GM19395 (cell line): Measurements from ENCODE around the gene BCL2L1.

ENCODE experiments used
- ATAC-seq: cut with Tn5 transposase; IDR thresholded peaks from one replicate; pipeline ENCODE4 v1.9.1; 2021; ENCODE audit warnings: mild to moderate bottlenecking, moderate library complexity; ENCODE audit not compliant: unreplicated experiment

Gene BCL2L1

DNA sequence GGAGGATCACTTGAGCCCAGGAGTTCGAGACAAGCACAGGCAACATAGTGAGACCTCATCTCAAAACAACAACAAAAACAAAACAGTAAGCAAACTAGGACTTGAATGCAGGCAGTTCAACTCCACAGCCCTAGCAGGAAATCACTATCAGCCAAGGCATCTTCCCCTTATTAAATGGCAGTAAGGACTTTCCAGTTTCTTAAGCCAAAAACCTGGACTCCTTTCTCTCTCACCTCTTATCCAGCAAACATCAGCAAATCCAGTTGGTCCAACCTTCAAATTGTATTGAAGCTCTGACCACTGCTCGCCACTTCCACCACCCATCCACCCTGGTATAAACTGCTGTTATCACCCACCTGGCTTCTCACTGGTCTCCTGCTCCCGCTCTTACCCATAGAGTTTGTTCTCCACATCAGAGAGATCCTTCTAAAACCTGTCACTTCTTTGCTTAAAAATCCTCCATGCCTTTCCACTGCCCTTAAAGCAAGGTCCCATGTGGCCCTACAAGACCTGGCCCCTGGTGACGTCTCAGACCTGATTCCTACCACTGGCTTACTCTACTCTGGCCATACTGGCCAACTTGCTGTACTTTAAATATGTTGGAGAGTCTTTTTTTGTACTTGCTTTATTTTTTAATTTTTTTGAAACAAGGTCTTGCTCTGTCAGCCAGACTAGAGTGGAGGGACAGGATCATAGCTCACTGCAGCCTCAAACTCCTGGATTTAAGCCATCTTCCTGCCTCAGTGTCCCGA lies 27.6 kb downstream of the BCL2L1 start:
- no peak for ATAC-seq

DNA sequence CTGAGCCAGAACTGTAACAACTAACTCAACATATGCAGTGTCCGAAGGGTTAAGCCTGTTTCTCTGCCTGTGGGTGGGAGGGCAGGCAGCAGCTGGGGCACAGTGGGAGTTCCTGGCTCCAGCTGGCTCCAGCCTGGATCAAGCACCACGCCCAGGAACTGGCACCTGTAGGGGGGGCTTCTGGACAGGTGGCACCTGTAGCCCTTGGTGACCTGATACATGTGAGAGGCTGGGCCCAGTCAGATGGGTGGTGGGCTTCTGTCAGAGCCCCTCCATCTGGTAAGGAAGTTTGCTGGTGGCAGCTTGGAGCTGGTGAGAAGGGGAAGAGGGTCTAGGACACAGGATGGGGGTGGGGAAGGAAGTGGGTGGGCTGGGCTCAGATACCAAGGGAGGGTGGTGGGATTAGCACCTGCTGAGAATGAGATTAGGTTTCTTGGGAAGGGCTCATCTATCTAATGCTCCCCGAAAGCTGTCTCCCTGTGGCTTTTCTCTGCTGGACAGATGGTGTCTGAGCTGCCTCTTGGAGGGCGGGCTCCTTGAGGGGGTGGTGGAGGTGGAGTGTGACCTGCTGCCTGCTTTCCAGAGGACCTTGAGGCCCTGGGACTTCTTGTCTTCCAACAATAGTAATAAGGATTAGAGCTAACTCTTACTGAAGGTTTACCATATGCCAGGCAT lies 28.5 kb downstream of the BCL2L1 start:
- ATAC-seq: no peak

DNA sequence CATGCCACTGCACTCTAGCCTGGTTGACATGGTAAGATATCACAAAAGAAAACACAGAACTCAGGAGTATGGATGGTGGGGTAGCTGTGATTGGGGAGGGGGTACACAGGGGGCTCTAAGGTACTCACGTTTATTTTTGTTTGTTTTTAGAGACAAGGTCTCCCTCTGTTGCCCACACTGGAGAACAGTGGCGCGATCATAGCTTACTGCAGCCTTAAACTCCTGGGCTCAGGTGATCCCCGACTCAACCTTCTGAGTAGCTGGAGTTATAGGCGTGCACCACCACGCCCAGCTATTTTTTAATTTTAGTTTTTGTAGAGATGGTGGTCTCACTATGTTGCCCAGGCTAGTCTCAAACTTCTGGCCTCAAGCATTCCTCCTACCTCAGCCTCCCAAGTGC lies 29.3 kb downstream of the BCL2L1 start:
- ATAC-seq: no peak

DNA sequence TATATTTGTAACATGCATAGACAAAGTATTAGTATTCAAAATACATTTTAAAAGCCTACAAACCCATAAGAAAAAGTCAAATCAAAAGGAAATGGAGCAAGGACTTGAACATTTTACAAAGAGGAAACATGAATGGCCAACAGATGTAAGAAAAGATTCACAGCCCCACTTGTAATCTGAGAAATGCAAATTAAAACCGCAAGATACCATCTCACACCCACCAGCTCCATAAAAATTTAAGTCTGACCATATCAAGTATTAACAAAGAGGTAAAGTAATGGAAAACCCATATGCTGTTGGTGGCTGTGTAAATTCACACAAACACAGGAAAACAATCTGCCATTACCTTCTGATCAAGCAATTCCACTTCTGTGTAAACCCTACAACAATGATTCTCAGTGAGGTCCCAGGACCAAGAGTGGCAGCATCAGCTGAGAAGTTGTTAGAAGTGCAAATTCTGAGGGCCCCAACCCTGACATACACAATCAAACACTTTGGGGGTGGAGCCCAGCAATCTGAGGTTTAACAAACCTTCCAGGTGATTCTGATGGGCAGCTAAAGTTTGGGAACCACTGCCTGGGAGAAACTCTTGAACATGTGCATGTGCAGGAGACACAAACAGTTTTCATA lies 30.9 kb downstream of the BCL2L1 start:
- peak; percentile 67 for ATAC-seq

DNA sequence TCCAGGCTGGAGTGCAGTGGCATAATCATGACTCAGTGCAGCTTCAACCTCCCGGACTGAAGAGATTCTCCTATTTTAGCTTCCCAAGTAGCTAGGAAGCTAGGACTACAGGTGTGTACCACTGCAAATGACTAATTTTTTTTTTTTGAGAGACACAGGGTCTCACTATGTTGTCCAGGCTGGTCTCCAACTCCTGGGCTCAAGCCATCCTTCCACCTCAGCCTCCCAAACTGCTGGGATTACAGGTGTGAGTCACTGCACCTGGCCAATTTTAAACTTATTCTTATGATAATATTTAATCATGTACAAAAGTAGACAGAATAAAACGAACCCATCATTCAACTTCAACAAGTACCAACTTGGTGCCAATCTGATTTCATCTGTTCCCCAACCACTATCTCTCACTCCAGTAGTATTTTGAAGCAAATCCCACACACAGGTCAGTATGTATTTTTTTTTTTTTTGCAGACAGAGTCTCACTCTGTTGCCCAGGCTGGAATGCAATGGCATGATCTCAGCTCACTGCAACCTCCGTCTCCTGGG lies 32.5 kb downstream of the BCL2L1 start:
- no peak for ATAC-seq

DNA sequence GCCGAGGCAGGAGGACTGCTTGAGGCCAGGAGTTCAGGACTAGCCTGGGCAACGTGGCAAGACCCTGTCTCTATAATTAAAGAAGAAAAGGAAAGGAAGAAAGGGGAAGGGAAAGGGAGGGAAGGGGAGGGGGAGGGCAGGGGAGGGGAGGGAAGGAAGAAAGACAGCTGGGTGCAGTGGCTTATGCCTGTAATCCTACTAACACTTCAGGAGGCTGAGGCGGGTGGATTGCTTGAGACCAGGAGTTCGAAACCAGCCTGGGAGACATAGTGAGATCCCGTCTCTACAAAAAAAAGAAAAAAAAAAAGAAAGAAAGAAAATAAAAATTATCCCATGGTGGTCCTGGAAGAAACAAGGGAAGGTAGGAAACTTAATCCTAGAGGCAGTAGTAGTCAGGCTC lies 33.5 kb downstream of the BCL2L1 start:
- no peak for ATAC-seq

DNA sequence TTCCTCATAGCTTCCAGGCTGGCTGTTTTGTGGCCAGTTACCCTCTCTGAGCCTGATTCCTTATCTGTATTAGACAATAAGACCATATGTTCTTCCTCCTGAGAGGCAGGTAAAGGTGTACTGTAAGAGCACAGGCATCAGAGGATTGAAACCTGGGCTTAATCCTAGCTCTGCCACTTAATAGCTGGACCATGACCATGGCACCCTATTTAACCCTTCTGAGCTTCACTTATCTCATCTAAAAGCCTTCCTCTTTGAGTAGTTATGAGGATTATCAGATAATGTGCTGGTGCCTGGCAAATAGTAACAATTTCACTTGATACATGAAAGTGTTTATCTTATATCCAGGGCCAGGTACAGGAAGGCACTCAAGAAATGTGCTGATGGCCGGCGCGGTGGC lies 34.9 kb downstream of the BCL2L1 start:
- no peak for ATAC-seq

DNA sequence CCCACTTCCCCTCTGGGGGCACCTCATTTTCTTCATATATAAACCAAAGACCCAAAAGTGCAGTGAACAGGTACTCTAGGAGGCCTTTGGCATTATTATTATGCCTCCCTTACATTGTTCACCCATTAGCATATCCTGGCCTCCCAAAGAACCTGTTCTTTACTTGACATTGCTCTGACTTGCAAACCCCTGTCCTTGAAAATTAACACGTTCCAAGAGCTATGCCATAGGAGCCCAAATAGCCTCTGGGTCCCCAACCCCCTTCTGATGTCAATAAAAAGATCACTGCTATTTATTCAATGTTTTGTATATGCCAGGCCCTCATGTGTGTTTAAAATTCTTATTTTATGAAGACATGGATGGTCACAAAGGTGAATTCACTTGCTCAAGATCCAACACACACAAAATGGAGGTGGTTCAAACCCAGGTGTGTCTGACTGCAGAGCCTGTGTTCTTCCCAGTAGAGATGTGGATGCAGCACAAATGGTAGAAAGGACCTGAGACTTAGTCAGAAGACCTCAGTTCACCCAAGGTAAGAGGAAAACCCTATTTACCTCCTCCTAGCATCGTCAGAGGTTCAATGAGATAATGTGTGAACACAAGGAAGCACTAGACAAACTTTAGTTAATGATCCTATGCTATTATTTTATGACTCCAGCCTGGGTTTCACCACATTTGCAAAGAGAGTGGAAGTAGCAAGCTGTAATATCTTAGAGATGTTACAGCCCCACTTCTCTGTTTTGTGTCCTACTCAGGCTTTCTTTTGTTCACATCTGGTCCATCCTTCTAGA lies 36.6 kb downstream of the BCL2L1 start:
- ATAC-seq: no peak

DNA sequence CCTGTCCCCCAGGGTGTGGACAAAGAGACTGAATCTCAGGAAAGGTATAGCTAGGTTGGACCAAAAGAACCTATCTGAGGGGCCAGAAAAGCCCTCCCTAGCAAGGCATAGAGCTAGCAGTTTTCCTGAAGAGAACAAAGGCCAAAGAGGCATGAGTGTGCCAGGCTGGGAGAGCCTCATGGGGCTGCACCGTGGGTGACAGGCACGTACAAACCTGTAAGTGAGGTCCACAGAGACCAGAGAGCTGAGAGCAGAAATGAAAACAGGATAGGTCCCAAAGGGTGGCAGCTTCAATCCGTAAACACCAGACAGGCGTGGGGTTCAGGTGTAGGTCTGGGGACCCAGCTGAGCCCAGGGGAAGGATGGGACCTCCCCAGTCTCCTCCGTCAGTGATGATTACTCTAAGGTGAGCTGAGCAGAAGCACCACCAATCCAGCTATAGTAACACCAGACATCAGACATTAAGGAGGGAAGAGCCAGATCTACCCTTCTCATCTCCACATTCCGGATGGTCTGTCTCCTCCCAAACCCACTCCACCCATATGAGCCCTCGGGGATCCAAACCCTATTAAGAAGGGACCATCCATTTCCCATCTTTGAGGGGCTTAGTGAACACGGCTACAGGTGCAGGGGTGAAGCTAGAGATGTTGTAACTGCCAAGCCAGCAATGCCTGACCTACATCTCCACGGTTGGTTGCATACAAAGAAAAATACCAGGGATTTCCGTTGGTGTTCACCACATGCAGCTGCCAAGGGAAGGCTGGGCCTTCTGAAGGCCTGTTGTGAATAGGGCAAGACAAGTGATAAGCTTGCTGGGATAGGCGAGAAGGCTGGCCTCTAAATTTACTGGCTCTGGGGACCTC lies 38.3 kb downstream of the BCL2L1 start:
- ATAC-seq: peak; percentile 41

DNA sequence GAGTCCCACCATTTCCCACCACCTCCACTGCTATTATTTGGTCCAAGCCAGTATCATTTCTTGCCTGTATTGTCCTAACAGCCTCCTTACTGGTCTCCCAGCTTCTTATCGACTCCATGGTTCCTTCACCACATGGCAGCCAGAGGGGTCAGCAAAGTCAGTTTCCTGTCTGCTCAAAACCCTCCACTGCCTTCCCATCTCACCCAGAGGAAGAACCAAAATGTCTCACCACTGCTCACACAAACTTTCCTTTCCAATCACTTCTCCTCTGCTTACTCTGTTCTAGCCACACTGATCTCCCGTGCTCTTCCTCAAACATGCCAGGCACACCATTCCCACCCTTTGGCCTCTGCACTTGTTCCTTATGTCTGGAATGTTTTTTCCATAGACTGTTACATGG lies 39.7 kb downstream of the BCL2L1 start:
- no peak for ATAC-seq

DNA sequence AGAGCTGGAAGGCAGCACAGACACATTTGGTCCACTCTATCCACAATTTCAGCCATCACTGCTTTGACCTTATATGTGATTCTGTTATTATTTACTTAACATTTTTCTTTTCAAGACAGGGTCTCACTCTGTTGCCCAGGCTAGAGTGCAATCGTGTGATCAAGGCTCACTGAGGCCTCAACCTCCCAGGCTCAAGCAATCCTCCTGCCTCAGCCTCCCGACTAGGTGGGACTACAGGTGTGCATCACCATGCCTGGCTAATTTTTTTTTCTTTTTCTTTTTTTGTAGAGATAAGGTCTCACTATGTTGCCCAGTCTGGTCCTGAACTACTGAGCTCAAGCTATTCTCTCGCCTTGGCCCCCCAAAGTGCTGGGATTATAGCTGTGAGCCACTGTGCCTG lies 40.3 kb downstream of the BCL2L1 start:
- no peak for ATAC-seq

DNA sequence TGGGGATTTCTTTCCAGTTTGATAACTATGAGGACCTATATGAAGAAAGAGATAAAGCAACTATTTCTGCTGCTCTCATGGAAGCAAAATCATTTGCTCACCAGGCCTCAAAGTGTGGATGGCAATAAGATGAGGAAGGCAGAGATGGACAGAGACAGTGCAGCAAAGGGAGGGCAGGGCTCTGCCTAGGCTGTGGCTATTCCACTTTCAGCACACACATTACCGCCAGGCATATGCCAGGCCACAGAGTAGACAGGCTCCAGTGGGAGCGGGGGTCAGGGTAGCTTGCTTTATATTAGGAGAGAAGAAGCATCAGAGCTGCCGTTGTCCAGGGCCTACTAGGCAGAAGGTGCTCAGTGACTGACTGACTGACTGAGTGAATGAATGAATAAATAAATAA lies 40.9 kb downstream of the BCL2L1 start:
- no peak for ATAC-seq

DNA sequence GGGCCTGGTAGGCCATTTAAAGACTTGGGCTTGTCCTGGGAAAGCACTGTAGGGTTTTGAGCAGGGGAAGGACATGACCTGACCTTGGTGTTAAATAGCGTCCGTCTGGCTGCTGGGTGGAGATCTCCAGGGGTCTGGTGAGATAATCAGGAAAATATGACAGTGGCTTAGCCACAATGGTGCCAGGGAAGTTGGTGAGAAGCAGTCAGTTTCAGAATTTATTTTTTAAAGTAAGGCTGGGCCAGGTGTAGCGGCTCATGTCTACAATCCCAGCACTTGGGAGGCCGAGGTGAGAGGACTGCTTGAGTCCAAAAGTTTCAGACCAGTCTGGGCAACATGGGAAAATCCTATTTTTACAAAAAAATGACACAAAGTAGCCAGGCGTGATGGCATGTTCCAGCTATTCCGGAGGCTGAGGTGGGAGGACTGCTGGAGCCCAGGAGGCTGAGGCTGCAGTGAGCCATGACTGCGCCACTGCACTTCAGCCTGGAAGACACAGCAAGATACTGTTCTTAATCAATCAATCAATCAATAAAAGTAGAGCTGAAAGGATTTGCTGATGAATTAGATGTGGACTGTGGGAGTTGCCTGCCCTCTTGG lies 41.4 kb downstream of the BCL2L1 start:
- ATAC-seq: no peak

DNA sequence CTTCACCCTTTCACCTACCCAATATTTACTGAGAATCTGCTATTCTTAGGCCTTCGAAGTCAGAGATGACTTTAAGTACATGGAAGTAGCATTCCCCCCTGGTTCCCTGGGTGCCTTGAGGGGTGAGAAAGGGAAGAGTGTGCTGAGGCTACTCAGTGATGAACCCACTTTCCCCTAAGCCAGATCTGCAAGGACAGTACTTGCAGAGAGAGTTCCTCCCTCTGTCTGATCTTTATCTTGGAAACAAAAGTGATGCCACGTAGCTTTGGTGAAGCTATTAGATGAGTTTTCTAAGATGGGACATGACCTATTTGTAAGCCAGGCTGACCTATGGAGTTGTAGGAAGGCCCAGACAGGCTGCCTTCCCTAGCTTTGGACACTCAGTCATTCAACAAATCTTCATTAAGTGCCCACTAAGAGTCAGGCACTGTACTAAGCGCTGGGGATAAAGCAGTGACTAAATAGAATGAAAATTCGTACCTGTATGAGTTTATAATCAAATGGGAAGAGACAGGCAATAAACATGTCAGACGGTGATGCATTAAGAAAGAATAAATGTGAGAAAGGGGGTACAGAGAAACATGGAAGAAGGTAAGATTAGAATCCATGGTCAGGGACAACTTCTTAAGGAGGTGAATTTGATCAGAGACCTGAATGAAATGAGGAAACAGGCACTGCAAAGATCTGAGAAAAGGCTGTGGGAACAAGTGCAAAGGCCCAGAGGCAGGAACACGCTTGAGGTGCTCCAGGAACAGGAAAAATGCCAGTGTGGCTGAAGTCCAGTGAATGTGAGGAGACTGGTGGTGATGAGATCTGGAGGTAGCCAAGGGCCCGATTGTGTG lies 42.2 kb downstream of the BCL2L1 start:
- ATAC-seq: no peak

DNA sequence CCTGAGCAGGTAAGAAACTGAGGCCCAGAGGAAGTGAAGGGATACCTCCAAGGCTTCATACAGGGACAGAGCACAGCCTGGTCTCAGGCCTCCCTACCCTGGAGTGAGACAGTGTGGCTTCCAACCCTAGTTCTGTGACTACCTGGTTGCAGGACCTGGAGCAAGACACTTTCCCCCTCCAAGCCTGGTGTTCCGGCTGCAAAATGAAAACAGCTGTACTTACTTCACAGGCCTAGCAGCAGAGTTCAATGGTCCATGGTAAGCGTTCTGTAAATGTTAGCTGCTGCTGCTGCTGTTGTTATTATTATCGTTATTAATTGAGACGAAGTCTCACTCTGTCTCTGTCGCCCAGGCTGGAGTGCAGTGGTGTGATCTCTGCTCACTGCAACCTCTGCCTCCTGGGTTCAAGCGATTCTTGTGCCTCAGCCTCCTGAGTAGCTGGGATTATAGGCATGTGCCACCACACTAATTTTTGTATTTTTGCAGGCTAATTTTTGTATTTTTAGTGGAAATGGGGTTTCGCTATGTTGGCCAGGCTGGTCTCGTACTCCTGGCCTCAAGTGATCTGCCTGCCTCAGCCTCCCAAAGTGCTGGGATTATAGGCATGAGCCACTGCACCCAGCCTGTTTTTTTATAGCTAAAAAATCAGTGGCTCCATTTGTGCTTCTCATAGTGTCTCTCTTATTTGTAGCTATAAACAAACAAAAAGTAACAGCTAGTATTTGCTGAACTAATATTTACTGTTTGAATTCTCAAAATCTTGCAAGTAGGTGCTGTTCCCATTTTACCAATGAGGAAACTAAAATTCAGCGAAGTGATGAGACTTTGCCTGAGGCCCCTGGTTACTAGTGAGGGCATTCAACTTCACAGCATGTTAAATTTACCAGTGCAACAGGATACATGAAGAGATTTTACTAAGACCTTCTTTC lies 43.0 kb downstream of the BCL2L1 start:
- ATAC-seq: no peak

DNA sequence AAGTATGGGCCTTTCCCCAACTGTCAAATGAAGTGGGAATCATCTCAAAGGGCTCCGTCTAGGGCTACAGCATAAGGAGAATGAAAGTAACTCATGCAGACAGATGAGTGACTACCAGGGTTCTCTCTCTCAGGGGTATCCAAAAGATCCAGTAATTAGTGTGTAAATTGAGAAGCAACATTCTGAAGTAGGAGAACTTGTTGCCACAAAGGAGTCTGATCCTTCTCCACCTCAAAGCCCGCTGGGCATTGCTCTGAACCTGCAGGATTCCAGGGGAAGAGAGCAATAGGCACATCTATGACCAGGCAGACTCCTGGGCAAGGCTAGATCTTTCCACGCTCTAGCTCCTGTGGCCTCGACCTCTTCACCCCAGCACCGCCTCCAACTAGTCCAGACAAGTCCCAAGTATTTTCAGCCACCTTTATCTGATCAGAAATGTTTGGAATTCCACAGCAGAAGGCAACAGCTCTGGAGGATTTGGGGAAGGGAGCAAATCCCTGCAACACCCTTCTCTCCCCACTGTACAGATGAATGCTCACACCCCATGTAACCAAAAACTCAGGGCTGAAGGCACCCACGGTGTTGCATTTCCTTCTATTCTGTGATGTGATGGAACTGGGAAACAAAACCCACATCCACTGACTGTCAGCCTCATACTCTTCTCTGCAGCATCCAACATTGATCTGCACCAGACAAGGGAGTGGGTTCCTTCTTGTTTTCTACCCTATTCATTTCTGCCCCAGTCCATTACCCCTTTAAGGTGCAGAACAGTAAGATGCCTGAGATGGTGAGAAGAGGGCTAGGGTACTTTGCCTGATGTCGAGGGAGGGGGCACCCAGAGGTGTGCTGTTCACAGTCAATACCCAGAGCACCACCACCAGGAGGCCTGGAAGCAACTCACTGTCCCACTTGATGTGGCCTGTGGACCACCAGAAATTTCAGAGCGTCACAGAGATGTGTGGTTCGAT lies 44.0 kb downstream of the BCL2L1 start:
- ATAC-seq: no peak
